Muscle layer of duodenum (tissue), 2 donors: Measurements from ENCODE around the gene FAM111B.
"Not testable (repeated sequence)": the region's sequence is repeated elsewhere in the genome, so short reads cannot be mapped to it uniquely, and the experiment has no call there.

Experiments
- H3K27ac ChIP-seq: one replicate; pipeline ENCODE4 v1.7.0; 2013; ENCODE audit warnings: mild to moderate bottlenecking, low read length
- H3K27me3 ChIP-seq: one replicate; pipeline ENCODE4 v1.7.0; 2013; ENCODE audit warnings: low read depth, mild to moderate bottlenecking, control low read depth, low read length
- H3K36me3 ChIP-seq, 2 donors: one replicate each; pipeline ENCODE4 v1.7.0; 2013; ENCODE audit warnings: low read length in 2 of 2, control low read depth in 1 of 2, mild to moderate bottlenecking in 1 of 2; ENCODE audit not compliant: insufficient read depth in 2 of 2, control insufficient read depth in 1 of 2
- H3K4me1 ChIP-seq, 2 donors: one replicate each; pipeline ENCODE4 v1.7.0; 2013; ENCODE audit warnings: low read length in 2 of 2, mild to moderate bottlenecking in 2 of 2, control low read depth in 1 of 2, moderate library complexity in 1 of 2; ENCODE audit not compliant: insufficient read depth in 2 of 2, control insufficient read depth in 1 of 2
- H3K4me3 ChIP-seq, 2 donors: one replicate each; pipeline ENCODE4 v1.7.0; 2013; ENCODE audit warnings: low read length in 2 of 2, low read depth in 1 of 2, mild to moderate bottlenecking in 1 of 2
- H3K9me3 ChIP-seq, 2 donors: one replicate each; pipeline ENCODE4 v1.7.0; 2013; ENCODE audit warnings: low read length in 2 of 2, control low read depth in 1 of 2, mild to moderate bottlenecking in 1 of 2; ENCODE audit not compliant: control insufficient read depth in 1 of 2
- donor health status: healthy.

The FAM111B gene

GRCh38 chr11:59106363-59107336 lies at the start of gene FAM111B:
FAM111B (plus strand) TSS chr11:59107237; CDS start chr11:59109626, 2,389 bp downstream.
- Histone ChIP-seq H3K9me3 (no peaks in the 10 kb centered on the region), H3K27me3 (no peaks in the 10 kb centered on the region), H3K4me3 (peak within 1 kb of the TSS; percentile 53 to 64), H3K27ac (no peak within 1 kb of the TSS), H3K4me1 (peaks cover 0 to 15% of the 10 kb centered on the region in 2 donors), H3K36me3 (no peaks in the 10 kb centered on the region)

DNA sequence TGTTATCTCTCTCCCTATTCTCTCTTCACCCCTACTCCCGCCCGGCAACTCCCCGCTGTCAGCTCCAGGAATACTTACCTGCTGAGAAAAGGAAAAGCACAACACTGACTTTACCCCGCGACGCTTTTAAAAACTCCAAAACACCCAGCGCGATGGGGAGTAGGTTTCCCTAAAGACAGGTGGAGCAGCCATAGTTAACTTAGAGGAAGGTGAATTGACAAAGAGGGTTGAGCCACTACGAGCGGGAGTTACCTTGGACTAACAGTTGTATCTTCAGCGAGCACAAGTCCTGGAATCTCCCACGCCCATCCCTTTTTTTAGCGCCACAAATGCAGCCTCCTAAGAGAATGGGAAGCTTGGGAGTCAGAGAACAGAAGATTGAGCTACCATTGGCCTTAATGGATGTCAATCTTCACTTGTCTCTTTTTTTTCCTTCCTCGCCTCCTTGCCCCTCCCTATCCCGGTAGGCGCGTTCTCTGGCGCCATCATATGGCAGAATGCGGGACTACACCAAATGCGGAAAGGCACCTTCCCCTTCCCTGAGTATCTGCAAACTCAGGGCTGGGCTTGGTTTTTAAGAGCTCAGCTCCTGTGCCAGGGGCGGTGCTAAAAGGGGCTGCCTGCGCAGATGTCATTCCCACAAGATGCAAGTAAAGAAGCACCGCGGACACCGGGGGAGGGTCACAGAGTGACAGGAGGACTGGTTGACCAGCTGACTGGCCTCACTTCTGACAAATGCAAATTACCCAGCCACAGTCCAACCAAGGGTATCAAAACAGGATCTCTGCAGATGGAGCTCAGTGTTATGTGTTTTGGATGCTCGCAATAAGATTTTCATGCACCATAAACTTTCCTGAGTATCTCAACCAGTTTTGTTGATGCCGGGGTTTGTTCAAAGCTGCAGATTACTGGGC lies 48.7 kb upstream of the FAM111B start:
- not testable (repeated sequence) for H3K27me3 ChIP-seq, H3K27ac ChIP-seq
- H3K4me3 ChIP-seq: peak overlapping the region; percentile 37 to 46

DNA sequence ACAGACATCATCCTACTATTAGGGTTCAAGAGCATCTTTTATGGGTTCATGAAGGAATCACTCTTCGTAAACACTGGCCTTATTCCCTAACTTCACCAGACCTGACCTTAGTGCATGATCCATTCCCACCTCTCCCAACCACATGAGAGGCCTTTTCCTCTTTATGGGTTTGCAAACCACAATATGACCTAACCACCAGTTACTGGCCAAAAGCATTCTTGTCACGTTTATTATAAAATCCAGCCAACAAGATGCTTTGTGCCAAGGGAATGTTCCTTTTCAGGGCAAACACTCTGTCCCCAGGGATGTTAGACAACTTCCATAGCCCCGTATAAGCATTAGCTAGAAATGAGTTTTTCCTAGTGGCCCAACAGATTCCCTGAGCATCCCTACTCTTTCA lies 46.9 kb upstream of the FAM111B start:
- not testable (repeated sequence) for H3K9me3 ChIP-seq, H3K27ac ChIP-seq, H3K27me3 ChIP-seq, H3K4me1 ChIP-seq, H3K36me3 ChIP-seq, H3K4me3 ChIP-seq

More for the DNA sequence above, 48.7 kb upstream of the FAM111B start:
- H3K4me1 ChIP-seq, H3K9me3 ChIP-seq, H3K36me3 ChIP-seq: not testable (repeated sequence)

DNA sequence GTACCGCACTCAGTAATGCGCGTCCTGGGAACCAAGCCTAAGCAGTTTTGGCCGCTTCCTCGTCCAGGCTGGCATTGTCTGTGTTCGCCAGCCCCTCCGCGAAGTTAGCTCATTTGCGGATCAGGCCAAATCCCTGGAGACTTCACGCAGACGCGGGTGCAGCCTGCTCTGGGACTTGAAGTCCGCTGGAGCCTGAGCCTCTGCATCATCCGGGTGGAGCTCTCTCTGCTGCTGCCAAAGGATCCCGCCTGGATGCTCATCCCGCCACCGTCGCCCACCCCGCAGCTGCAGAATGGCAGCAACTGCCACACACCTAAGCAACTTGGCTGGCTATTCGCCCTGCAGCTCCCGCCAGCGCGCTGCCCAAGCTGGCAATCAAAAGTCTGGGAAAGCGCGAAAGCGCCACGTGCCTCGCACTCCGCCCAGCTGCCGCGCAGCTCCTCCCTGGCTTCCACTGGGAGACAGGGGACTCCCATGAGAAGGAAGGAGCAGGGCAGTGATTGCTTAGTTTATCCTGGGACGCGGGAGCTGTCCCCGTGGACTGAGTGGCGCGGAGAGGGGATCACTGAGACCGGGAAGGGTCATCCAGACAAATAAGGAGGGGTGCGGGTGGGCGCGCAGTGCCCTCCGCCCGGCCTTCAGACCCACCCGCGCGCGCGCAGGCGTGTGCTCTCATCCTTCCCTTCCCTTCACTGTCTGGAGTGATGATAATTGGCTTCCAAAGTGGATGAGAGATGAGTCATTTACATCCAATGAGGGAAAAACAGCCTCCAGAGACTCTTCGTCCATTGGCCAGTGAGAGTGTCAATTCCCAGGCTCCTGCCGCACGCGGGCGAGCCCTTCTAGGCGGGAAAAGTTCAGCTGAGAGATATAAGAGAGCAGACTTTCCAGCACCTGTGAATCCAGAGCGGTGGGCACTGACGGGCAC lies 44.2 kb upstream of the FAM111B start:
- H3K4me3 ChIP-seq: no peak overlapping the region
- no peaks in the 10 kb centered on the region for H3K9me3 ChIP-seq
- peaks cover 8% of the 10 kb centered on the region for H3K27me3 ChIP-seq
- no peaks in the 10 kb centered on the region for H3K36me3 ChIP-seq
- H3K4me1 ChIP-seq: peaks cover 0 to 6% of the 10 kb centered on the region in 2 donors
- H3K27ac ChIP-seq: no peak overlapping the region

GRCh38 chr11:59063996-59064727 lies 42.9 kb upstream of the FAM111B start:
- H3K4me3 ChIP-seq, H3K27me3 ChIP-seq, H3K36me3 ChIP-seq, H3K9me3 ChIP-seq, H3K27ac ChIP-seq, H3K4me1 ChIP-seq: not testable (repeated sequence)

GRCh38 chr11:59069087-59069486 lies 38.0 kb upstream of the FAM111B start:
- Histone ChIP-seq H3K27ac (no peak overlapping the region), H3K9me3 (no peaks in the 10 kb centered on the region)

GRCh38 chr11:59076876-59077571 lies 30.0 kb upstream of the FAM111B start:
- no peaks in the 10 kb centered on the region for H3K9me3 ChIP-seq
- H3K27me3 ChIP-seq: no peaks in the 10 kb centered on the region
- H3K4me1 ChIP-seq: no peaks in the 10 kb centered on the region
- H3K4me3 ChIP-seq: no peak overlapping the region
- H3K36me3 ChIP-seq: no peaks in the 10 kb centered on the region
- no peak overlapping the region for H3K27ac ChIP-seq

More at GRCh38 chr11:59069087-59069486, 38.0 kb upstream of the FAM111B start:
- Histone ChIP-seq H3K36me3 (no peaks in the 10 kb centered on the region), H3K27me3 (peaks cover 8% of the 10 kb centered on the region), H3K4me3 (no peak overlapping the region), H3K4me1 (no peaks in the 10 kb centered on the region)

DNA sequence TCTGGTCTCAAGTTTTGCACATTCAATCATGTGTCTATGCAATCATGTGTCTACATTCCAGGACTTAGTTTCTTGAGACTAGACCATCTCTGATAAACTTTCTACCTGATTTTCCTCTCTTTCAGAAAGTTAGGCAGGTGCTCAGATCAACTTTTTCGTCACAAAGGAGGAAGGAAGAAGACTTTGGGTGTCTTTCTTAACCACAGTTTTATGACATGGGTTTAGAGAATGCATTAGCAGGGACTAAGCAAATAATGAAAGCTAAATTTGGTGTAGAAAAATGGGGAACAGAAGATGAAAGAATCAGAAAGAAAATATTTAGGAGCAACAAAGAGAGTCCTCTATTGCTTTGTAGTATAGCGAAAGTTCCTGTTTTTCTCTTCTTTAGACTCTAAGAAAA lies 28.6 kb upstream of the FAM111B start:
- Histone ChIP-seq H3K27ac (no peak overlapping the region), H3K36me3 (no peaks in the 10 kb centered on the region), H3K4me1 (no peaks in the 10 kb centered on the region), H3K9me3 (no peaks in the 10 kb centered on the region), H3K27me3 (no peaks in the 10 kb centered on the region), H3K4me3 (no peak overlapping the region)

- Histone ChIP-seq H3K27ac (no peak overlapping the region), H3K4me3 (no peak overlapping the region), H3K9me3 (no peaks in the 10 kb centered on the region), H3K4me1 (no peaks in the 10 kb centered on the region), H3K27me3 (no peaks in the 10 kb centered on the region), H3K36me3 (no peaks in the 10 kb centered on the region)
Measured at GRCh38 chr11:59079086-59079485, 28.0 kb upstream of the FAM111B start.

DNA sequence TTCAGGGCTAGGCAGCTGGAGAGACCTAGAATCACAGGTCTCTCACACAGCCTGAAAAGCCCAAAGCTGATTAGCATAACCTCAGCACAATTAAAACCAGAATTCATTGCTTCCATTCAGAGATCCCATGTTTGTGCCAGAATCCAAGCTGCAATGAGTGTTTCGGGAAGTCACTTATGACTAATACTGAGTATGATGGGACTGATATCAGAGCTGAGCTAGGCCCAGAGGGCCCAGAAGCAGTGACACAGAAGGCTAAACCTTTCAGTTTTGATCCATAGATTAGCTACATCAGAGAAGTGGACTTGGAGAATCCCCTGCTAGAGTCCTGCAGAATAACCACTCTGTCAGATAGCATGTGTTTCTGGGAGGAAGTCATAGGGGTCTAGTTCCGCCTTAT lies 26.6 kb upstream of the FAM111B start:
- H3K36me3 ChIP-seq, H3K27ac ChIP-seq, H3K4me1 ChIP-seq, H3K9me3 ChIP-seq, H3K4me3 ChIP-seq, H3K27me3 ChIP-seq: not testable (repeated sequence)
